Stimulated activated CD4-positive, alpha-beta T cell treated with anti-CD3 and anti-CD28 coated beads, Interleukin-15, amount 100 ng/mL, for 48 hours (primary cell): ENCODE data around the gene TBX5.

Experiments
- DNase-seq, 2 donors: peaks; one replicate each; pipeline ENCODE4 v3.0.0-alpha.2; 2020; ENCODE audit warnings: low read depth in 2 of 2

The TBX5 gene

DNA sequence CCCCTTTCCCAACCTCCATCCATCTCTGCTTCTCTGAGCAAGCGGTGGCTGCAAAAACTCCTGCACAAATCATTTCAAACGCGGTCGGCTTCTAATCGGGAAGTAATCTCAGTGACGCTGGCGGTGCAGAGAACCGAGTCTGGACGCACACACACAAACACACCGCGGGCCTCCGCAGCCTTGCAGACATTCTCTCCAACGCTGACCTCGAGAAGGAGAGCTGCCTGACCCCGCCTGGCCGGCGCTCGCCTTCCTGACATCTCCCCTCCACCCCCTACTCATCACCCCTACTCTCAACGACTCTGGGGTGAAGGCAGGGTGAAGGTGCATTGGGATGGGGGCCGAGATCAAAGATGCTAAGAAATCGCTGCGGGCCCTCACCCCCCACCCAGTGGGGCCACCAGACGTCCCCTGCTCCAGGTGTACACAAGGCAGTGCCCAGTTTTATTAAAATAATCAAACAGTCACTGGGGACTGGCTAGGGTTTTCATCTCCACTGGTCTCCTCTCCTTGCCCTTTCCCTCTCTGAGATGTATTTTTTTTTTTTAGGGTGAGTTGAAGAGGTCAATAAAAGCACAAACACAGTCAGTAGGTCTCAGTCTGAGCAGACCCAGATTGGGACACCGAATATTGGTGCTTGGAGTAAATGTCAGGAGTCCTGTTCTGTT lies 506 bp upstream of the TBX5 start:
- DNase-seq: no peak

DNA sequence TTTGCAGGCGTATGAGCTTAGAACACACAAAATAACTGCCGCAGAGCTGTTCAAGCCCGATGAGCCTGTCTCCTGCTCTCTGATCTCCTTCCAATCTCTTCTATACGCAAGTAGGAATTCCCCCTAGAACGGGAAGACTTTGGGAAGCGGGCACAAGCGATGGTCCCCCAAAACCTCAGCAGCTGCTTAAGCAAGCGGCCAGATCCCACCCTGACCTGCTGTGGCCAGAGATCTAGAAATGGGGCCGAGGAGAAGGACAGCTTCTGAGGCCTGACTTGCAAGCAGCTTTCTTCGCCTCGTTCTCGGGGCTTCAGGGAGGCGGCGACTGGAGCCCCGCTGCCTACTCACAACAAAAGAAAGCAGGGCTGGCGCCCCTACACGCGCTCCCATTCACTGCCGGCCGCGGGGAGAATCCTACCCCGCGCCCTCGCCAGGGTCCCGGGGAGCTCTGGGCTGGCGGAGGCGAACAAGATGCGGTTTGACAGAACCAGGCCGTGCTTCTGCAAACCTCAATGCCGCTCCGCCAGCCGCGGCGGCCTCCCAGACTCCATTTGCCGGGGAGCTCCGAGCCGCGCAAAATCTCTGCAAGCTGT lies 922 bp downstream of the TBX5 start:
- DNase-seq: no peak

DNA sequence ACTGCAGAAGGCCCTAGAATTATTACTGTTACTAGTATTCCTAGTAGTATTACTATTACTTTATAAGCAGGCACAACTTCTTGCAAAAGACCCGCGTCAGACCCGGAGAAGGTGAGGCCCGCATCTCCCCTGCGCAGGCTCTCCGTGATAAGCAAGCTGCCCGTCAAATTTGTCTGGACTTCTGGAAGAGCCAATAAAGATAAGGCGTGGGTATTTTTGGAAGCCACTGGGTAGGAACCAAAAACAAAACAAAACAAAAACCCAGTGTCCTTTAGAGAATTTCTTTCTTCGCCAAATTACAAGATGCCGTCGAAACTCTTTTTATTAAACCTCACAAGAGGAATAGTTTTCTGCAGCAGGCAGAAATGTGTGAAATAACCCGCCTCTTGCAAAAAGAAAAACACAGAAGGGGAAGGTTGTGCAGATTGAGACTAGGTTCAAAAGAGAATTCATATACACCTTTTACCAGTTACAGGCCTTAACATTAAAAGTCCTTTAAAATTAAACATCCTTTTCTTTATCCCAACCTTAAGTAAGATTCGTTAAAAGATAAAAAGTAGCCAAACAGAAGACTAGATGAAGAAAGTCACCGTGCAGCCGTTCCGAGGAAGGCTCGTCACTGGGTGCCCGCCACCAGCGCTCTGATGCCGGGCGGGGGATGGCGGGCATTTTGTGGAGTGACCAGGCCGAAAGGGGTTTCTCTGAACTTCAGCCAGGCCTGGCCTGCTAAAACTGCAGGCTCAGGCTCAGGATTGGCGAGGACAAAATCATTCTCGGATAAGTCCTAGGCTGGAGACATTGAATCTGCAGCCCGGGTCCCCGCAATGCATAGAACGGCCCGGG lies 1.6 kb downstream of the TBX5 start:
- DNase-seq: no peak

DNA sequence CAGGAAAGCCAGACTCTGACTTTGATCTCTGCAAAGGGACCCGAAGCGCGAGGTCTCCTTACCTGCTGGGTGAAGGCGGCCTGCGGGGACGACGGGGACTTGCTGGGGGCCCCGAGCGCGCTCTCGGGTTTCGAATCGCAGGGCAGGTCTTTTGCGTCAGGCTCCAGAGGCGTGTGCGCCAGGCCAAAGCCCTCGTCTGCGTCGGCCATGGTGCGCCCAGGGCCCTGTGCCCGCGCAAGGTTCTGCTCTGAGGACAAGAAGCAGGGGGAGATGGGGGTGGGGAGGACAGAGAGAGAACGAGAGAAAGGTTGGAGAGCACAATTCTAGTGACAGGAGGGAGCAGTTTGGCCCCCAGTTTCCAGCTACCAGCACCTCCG lies 2.3 kb downstream of the TBX5 start:
- DNase-seq: no peak

DNA sequence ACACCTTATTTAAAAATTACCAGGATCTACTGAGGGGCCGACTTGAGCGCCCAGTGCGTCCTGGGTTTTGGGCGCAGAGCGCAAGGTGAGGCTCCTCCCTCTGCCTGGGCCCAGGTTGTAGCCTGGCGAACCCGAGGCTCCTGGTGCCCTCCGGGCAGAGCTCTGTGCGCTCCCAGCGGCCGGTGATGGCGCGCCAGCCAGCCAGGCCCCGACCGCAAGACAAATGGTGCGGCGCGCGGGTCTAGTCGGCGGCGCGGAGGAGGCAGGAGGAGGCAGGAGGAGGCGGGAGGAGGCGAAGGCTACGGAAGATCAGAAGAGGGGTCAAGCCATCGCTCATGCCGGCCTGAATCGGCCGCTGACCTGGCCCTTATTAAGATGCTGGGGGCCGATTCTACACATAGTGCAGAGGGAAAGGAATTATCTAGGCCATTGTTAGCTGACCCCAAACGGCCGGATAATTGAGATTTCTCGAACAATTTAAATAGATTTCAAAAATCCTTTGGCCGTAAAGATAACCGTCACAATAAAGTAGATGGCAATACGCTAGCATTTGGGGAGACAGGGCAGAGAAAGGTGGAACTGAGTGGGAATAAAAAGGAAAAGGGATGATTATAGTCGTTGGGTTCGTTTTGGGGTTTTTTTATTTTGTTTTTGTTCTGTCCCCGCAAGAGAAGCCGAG lies 2.8 kb downstream of the TBX5 start:
- no peak for DNase-seq

DNA sequence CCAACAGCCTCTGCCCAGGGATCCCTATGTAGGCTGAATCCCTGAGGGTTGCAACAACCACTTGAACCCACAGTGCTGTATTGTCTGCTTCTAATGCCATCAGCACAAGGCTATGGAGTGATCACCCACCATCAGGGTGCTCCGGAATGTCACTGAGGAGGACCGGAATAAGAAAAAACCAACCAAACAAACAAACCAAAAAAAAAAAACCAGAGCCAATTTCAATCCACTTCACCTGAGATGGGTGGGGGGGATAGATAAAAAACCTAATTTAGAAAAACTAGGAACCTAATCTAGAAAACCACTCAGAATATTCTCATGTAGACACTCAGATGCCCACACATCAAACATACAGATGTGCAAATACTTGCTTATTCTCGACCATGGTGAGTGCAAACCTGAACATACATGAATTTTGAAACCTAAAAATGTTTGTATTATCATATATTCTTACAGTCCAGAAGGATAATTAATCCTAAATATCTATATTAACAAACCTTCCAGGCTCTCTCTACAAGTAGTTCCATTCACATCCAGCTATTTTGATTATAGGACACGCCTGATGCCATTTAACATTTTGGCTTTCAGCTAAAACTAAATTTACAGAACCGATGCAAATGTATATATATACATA lies 3.7 kb downstream of the TBX5 start:
- no peak for DNase-seq

DNA sequence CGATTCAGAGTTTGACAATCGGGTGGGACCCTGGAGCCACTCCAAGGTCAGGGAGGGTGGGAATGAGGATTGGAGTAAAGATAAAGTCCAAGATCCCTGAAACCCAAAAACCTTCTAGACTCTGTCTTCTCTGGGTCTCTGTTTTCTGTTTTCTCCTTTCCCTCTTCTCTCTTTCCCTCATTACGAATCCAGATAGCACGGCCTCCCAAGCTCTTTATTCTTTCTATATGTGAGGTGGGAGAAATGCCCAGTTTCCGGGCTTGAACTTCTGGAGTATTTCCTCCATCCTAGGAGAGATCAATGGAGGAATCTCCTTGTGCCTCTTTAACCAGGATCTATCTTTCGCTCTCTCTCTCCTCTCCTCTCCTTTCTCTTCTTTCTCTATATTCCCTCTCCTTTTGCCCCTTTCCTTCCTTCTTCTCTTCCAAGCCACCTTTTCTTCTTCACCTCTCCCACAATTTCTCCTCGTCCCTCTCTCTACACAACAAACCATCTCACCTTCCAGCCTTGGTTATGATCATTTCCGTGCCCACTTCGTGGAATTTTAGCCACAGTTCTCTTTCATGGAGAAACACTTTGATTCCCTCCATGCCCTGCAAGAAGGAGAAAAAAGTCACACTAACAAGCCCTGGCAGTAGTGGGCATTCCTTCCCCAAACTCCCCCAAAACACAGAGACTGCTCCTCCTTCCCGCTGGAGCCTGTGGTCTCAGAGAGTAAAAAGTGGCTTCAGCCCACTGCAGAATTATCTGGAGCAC lies 4.4 kb downstream of the TBX5 start:
- DNase-seq: no peak

DNA sequence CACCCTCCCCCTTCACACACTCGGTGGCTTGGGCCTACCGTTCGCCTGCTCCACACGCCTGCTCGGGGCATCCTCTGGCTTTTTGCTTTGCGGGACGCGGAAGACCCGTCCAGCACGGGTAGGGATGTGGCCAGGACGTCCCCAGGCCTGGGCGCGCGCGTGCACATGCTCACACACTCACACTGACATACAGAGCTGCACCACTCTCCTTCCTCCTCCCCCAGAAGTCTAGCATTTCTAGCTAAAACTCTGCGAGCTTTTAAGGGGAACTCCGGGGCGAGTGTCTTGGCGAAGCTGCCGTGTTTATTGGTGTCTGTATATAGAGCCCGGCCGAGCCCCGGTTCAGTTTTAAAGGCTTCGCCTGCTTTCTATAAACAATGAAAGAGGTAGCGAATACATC lies 5.0 kb downstream of the TBX5 start:
- DNase-seq: no peak

DNA sequence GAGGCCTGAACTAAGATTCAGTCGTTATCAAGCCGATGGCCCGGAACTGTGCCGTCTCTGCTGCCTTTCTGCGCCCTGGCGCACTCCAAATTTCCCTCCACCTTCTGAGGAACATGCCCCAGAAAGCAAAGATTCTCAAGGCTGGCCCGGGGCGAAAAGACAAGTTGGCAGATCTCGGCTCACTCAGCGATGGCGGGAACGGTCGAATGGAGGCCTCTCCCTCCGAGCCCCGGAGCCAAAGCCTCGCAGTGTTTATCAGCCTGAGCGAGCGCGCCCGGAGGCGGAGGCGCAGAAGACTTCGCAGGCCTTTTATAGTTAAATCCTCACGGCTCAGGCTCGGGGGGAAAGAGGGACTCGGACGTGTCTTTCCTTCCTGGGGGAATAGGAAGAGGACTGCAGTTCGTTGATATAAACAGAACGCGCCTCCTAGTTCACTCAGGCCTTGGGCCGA lies 5.6 kb downstream of the TBX5 start:
- no peak for DNase-seq

DNA sequence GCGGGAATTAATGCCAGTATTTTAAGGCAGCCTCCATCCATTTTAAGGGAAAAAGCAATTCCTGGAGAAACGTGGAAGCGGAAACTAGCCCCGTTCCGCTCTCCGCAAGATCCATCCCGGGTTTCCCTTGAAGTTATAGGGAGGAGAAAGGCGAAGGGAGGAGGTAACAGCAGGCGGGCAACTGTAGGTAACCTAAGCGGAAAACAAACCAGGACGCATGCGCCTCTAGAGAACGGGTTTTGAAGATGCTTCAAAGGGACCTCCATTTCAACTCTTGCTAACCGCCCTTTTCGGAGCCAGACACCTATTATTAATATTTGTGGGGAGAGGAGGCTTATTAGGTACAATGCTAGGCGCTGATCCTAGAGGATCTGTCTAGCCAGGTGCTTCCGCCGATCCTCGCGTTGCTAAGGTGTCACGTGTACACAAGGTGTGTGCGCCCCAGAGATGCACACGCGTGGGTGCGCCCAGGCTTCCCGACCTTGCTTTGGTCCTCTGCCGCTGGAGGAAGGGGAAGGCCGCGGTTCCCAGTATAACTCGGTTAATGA lies 6.2 kb downstream of the TBX5 start:
- no peak for DNase-seq

DNA sequence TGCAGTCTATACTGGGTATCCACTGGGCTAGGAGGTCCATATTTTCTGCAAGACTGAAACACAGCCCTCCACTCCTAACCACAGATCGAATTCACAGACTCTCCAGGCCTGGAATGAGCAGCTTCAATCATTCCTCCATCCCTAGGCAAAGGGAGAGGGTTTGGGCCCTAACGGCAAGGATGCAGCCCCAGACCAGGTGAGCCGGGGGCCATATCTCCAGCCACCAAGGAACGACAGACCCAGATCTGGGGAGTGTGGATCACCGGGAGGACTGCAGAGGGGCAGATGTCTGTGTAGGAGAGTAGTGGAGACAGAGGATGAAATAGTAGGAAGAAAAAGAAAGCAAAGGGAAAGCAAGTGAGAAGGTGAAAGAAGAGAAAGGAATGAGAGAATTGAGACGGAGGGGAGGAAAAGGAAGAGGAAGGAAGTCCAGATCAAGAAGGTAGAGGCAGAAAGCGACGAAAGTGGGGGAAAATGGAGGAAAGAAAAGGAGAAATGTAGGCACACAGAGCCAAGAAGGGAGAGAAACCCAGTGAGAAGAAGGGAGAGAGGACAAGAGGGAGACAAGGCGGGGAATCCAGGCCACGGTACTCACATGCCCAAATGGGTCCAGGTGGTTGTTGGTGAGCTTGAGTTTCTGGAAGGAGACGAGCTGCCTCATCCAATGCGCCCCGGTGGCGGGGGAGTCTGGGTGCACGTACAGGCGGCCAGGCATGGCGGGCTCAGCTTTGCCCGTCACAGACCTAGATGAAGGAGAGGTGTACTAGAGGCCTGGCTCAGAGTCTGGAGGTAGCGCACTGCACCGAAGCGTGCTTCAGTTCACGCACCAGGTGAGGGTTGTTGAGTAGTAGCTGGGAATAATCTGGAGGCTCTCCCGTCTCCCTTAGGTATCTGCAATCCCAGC lies 7.7 kb downstream of the TBX5 start:
- DNase-seq: no peak

DNA sequence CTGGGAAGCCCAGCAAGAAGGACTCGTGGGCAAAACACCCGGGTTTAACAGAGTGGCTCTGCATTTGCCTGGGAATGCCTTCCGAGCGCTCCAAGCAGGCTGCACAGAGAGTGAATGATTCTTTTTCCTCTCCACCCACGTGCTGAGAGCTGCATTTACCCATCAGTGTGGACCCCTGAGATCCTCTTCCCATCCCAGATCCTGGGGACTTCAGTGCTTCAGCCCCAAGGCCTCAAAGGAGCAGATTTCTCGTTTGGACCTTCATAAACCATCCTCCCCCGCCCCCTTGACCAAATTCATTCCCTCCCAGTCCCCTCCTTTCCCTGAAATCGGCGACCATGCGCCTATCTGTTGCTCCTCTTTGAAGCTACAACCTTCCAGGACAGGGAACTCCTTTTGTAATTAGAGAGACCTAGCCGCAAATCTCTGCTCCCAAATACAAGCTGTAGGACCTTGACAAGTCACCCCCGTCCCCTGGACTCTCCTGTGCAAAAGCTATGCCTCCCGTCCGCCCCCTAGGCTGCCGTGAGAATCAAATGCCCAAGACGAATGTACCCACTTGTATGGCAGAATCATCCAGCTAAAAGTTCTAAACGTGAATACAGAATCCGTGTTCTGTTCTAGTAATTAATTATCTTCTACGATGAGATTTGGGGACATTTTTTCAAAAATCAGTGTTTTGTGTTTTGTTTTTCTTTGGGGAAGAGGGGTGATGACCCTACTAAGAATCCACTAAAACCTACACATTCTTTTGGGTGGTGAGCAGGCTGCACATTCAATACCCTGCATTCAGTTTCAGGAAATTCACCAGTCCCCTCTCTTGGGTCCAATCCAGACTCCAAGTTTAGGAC lies 8.8 kb downstream of the TBX5 start:
- DNase-seq: no peak

DNA sequence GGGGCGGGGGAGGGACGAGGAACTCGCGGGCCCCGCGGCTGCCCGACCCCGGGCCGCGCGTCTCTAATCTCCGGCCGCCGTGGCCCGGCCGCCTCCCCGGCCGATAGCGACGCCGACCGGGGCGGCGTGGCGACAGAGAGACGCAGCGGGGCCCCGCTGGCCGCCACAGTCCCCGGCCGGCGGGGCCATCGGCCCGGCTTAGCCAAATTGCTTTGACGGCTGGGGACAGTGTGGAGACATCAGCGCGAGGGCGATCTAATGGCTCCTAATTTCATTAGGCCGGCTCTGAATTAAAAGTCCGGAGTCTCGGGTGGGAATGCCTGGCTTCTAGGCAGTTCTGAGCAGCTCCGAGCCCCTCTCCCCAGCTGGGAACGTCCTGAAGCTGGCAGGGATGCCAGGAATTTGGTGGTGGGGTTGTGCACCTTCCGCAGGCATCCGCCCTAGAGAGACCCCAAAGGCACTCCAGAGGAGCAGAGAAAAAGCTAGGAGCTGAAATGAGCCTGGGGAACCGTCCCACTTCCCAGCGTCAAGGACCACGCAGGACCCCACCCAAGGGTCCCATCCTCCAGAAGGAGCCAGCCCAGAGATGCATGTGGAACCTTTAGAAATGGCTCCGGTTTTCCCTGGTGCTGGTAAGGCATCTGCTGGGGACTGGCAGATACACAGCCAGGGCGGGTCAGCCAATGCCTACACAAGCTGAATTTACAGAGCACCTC lies 9.6 kb downstream of the TBX5 start:
- no peak for DNase-seq

DNA sequence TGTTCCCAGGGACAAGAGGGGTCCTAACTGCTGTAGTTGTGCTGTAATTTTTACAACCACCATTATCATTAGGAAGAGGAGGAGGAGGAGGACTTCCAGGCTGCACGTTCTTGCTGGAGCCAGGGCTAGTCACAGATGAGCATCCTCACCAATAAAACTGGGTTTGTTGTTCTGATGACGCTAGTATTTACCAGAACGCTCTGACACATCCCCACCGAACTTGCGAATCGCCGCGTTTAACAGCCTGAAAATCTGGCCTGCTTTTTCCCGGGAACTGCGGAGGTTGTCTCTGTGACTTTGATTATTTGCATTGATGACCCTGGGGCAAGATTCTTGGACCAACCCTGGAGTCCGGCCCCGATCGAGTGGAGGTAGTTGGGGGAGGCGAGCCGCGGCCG lies 10.2 kb downstream of the TBX5 start:
- no peak for DNase-seq

DNA sequence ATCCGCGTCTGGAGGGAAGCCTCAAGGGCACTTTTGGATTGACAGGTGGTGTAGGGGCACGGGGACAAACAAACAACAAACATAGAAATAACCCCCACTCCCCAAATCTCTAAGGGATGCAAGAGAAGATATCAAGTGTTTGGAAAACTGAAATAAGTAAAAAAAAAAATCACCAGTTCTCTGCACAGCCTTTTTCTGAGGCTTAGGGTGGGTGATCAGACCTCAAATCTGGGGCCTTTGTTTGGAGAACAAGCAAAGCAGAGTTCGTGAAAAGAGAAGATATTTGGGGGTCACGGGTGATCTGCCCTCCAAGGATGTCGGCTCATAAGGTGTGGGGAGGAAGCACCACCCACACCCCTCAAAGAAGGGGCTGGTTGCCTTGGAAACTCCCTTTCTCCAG lies 10.7 kb downstream of the TBX5 start:
- DNase-seq: no peak

DNA sequence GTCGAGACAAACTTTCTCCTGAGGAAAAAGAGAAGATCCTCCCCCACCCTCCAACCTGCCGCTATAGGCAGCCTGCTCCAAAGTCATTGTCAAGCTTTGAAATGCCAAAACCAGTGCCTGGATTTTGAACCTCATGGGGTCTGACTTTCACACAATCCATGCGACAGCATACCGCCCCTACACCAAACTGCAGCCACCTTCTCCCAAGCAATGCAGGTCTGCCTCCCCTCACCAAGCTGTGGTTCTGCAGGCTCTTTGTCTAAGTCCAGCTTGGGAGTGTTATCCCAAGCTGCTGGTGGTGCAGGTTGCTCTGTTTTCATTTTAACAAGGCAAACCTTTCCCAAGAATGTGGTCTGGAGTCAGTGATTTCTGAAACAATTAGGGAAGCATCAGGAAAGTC lies 12.4 kb downstream of the TBX5 start:
- DNase-seq: no peak

DNA sequence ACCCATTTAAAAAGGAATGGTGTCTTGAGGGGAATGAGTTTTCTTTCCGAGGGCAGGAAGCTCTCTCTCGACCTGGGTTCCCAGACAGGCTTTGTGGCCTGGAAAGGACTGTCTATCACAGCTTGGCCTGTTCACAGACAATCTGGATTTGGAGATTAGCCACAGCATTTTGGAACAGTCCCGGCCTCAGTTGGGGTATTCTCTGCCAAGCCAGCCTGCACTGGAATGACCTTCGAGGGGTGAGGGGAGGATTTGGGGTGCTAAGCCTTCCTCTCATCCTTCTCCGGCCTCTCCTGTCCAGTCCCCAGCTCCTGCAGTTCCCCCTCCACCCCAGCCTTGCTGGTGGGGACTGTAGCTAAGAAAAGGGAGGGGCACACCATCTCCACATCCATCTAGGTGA lies 13.0 kb downstream of the TBX5 start:
- no peak for DNase-seq

DNA sequence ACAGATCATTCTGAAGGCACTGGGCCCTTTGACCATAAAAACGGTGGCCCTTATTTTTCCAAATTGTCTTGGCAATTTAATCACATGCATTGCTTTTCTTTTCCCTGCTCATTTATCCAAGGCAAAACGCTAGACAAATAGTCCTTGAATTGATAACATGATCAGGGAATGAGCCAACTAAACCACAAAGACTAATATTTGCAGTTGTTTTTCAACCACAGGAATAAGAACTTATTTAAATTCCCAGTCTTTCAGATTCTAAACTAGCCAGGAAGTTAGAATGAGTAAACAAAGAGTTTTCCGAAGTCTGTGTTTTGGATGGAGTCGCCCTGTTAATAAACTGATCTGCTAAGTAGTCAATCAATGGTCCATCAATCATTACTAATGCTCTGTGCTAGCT lies 14.9 kb downstream of the TBX5 start:
- no peak for DNase-seq
